ENCODE results near the gene COMMD6. TPM values are rescaled to one million over a fixed set of nuclear protein-coding genes. Genes with fewer than 3 reads are reported as not detected.

COMMD6 gene
- total and polyA plus RNA-seq, 2 donors (not counting 1 experiment from before 2014, with no cell fraction given), result 78.0 to 153 TPM

DNA sequence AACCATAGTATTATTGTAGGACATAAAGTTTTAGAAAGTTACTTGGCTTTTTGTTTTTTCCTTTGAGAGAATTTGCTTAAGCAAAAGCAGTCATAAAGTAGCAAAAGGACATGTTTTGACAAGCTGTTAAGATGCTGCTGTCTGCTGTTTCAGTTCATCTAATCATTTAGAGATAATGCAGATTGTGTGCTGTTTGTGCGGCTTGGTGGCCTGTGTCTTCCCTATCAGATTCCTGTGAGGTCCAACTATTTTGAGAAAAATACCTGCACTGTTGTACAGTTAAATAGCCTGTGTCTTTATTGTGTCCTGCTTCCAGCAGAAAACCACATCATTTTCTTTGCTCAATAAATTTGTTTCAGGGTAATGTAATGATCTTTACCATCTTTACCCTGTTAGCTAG lies 31.9 kb upstream of the COMMD6 start:
- no peaks in the 10 kb centered on the region for H3K27me3 Mint-ChIP-seq
- Histone ChIP-seq H4K20me1 (ENCODE audit: control insufficient read depth, insufficient read depth, low read length, poor library complexity, severe bottlenecking) (no peaks in the 10 kb centered on the region), H3K27me3 (replicated peaks in 1 of 4; ENCODE audit: control extremely low read depth in 1 of 4, control insufficient read depth in 3 of 4, insufficient read depth in 4 of 4, low read length in 3 of 4) (no peaks in the 10 kb centered on the region), H3K4me3 (ENCODE audit: control extremely low read depth in 1 of 5, extremely low read depth in 1 of 5, insufficient read depth in 1 of 5, low read depth in 2 of 5, low read length in 4 of 5) (no peak overlapping the region), H2AFZ (ENCODE audit: insufficient read depth, low read depth, low read length, poor library complexity, severe bottlenecking) (no peak overlapping the region), H3K27ac (ENCODE audit: low read length in 2 of 2) (no peak overlapping the region), H3K4me2 (replicated peaks; ENCODE audit: low read depth, low read length, poor library complexity, severe bottlenecking) (no peak overlapping the region), H3K9ac (ENCODE audit: low read length) (no peak overlapping the region), H3K4me1 (ENCODE audit: control insufficient read depth in 2 of 2, insufficient read depth in 2 of 2, low read length in 2 of 2) (no peaks in the 10 kb centered on the region), H3K79me2 (ENCODE audit: control insufficient read depth, insufficient read depth, low read length) (peaks cover 5% of the 10 kb centered on the region), H3K9me3 (ENCODE audit: control extremely low read depth in 1 of 3, control insufficient read depth in 2 of 3, insufficient read depth in 1 of 3, low read length in 2 of 3) (no peaks in the 10 kb centered on the region), H3K36me3 (replicated peaks in 1 of 2; ENCODE audit: control extremely low read depth in 1 of 2, control insufficient read depth in 1 of 2, extremely low read depth in 1 of 2, insufficient read depth in 2 of 2, low read length in 1 of 2) (peaks cover 3 to 39% of the 10 kb centered on the region in 2 experiments)
- TF ChIP-seq EZH2 (IDR thresholded peaks at IDR 0.05; ENCODE audit: borderline replicate concordance, insufficient read depth, low read depth, low read length, poor library complexity, severe bottlenecking), result no peak
- TF ChIP-seq, protein P1, sequence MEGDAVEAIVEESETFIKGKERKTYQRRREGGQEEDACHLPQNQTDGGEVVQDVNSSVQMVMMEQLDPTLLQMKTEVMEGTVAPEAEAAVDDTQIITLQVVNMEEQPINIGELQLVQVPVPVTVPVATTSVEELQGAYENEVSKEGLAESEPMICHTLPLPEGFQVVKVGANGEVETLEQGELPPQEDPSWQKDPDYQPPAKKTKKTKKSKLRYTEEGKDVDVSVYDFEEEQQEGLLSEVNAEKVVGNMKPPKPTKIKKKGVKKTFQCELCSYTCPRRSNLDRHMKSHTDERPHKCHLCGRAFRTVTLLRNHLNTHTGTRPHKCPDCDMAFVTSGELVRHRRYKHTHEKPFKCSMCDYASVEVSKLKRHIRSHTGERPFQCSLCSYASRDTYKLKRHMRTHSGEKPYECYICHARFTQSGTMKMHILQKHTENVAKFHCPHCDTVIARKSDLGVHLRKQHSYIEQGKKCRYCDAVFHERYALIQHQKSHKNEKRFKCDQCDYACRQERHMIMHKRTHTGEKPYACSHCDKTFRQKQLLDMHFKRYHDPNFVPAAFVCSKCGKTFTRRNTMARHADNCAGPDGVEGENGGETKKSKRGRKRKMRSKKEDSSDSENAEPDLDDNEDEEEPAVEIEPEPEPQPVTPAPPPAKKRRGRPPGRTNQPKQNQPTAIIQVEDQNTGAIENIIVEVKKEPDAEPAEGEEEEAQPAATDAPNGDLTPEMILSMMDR (IDR thresholded peaks at IDR 0.05), result no peak
- WGBS (ENCODE audit: insufficient coverage), result no CpG with 5 or more reads among the region's 1 CpG
- ATAC-seq (ENCODE audit: low read depth) (no peak), DNase-seq (no peak)
- no peak overlapping the region for H3K27ac Mint-ChIP-seq
- H3K4me3 Mint-ChIP-seq, result no peak overlapping the region
- POLR2A ChIA-PET, result no interaction called here
- no peaks in the 10 kb centered on the region for H3K9me3 Mint-ChIP-seq (ENCODE audit: insufficient read depth)
- CTCF ChIA-PET, result no interaction called here
- intact Hi-C loops (cut with micrococcal nuclease), result no loop called here
- H3K4me1 Mint-ChIP-seq, result no peaks in the 10 kb centered on the region

DNA sequence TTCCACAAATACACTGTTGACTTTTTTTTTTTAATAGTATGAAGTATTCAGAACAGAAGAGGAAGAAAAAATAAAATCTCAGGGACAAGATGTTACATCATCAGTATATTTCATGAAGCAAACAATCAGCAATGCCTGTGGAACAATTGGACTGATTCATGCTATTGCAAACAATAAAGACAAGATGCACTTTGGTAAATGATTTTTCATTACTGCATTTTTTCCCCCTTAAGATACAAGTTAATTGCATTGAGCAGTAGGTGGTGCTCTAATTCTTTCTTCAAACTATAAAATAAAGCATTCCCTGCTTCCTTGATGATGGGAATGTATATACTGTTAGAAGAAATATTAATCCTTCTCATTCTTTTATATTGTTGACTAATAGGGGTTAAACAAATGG lies 29.0 kb upstream of the COMMD6 start:
- Histone ChIP-seq H3K4me3 (ENCODE audit: control extremely low read depth in 1 of 5, extremely low read depth in 1 of 5, insufficient read depth in 1 of 5, low read depth in 2 of 5, low read length in 4 of 5) (no peak overlapping the region), H3K79me2 (ENCODE audit: control insufficient read depth, insufficient read depth, low read length) (no peaks in the 10 kb centered on the region), H3K9me3 (ENCODE audit: control extremely low read depth in 1 of 3, control insufficient read depth in 2 of 3, insufficient read depth in 1 of 3, low read length in 2 of 3) (no peaks in the 10 kb centered on the region), H3K9ac (ENCODE audit: low read length) (no peak overlapping the region), H4K20me1 (ENCODE audit: control insufficient read depth, insufficient read depth, low read length, poor library complexity, severe bottlenecking) (no peaks in the 10 kb centered on the region), H3K27me3 (replicated peaks in 1 of 4; ENCODE audit: control extremely low read depth in 1 of 4, control insufficient read depth in 3 of 4, insufficient read depth in 4 of 4, low read length in 3 of 4) (no peaks in the 10 kb centered on the region), H3K4me1 (ENCODE audit: control insufficient read depth in 2 of 2, insufficient read depth in 2 of 2, low read length in 2 of 2) (no peaks in the 10 kb centered on the region), H3K36me3 (replicated peaks in 1 of 2; ENCODE audit: control extremely low read depth in 1 of 2, control insufficient read depth in 1 of 2, extremely low read depth in 1 of 2, insufficient read depth in 2 of 2, low read length in 1 of 2) (peaks cover 2 to 20% of the 10 kb centered on the region in 2 experiments), H3K4me2 (replicated peaks; ENCODE audit: low read depth, low read length, poor library complexity, severe bottlenecking) (no peak overlapping the region), H2AFZ (ENCODE audit: insufficient read depth, low read depth, low read length, poor library complexity, severe bottlenecking) (no peak overlapping the region), H3K27ac (ENCODE audit: low read length in 2 of 2) (no peak overlapping the region)
- Mint-ChIP-seq H3K4me3 (no peak overlapping the region), H3K9me3 (ENCODE audit: insufficient read depth) (no peaks in the 10 kb centered on the region), H3K4me1 (no peaks in the 10 kb centered on the region), H3K27me3 (no peaks in the 10 kb centered on the region), H3K27ac (no peak overlapping the region)
- DNase-seq (no peak), ATAC-seq (ENCODE audit: low read depth) (no peak)
- no peak for TF ChIP-seq EZH2 (IDR thresholded peaks at IDR 0.05; ENCODE audit: borderline replicate concordance, insufficient read depth, low read depth, low read length, poor library complexity, severe bottlenecking)
- TF ChIP-seq, protein P1 (IDR thresholded peaks at IDR 0.05), result no peak
- ChIA-PET CTCF (no interaction called here), POLR2A (no interaction called here)
- intact Hi-C loops (cut with micrococcal nuclease), result no loop called here

All from B cell (primary cell).